Measurements from ENCODE around the gene SLC7A8.

GRCh38 chr14:23114120-23114458 lies 69.4 kb downstream of the SLC7A8 start:
- TF ChIP-seq EZH2phosphoT487 (IDR thresholded peaks at IDR 0.05; ENCODE audit: low read depth) = no peak
- no peak for TF ChIP-seq CTCF (IDR thresholded peaks at IDR 0.05; ENCODE audit: low read depth, low read length)
